Activated CD8-positive, alpha-beta T cell treated with anti-CD3 and anti-CD28 coated beads for 36 hours (primary cell): ENCODE measurements around the gene INPP4A. TPM values are rescaled to one million over a fixed set of nuclear protein-coding genes. Genes with fewer than 3 reads are reported as not detected.
A peak's percentile ranks its signal among the peaks of the same experiment; 100 is the strongest.

Source experiments
- ATAC-seq: fragments of 200-7000 bp; cut with Tn5 transposase; one replicate; pipeline ENCODE4 v1.10.0; 2021; ENCODE audit warnings: mild to moderate bottlenecking, moderate library complexity
- CTCF ChIA-PET: fragments of 350-600 bp; sonication (Branson Sonifier 250); formaldehyde crosslinking; loops from one replicate; lab custom pipeline; 2021; ENCODE audit warnings: antibody characterized with exemption; lab: Charles Lee
- POLR2A ChIA-PET: fragments of 350-600 bp; sonication (Branson Sonifier 250); formaldehyde crosslinking; loops from one replicate; lab custom pipeline; 2021; ENCODE audit warnings: antibody characterized with exemption; lab: Charles Lee
- DNase-seq: peaks from one replicate; pipeline ENCODE4 v3.0.0-alpha.2; 2020
- H3K27ac Mint-ChIP-seq: one replicate; pipeline ENCODE4 v1.8.0; 2021; ENCODE audit warnings: mild to moderate bottlenecking, mixed read lengths
- H3K27me3 Mint-ChIP-seq: one replicate; pipeline ENCODE4 v1.8.0; 2021; ENCODE audit warnings: mixed read lengths
- H3K36me3 Mint-ChIP-seq: one replicate; pipeline ENCODE4 v1.8.0; 2021; ENCODE audit warnings: low read depth, mixed read lengths
- H3K4me1 Mint-ChIP-seq: one replicate; pipeline ENCODE4 v1.8.0; 2021; ENCODE audit warnings: low read depth, mixed read lengths
- H3K4me3 Mint-ChIP-seq: one replicate; pipeline ENCODE4 v1.8.0; 2021; ENCODE audit warnings: mild to moderate bottlenecking, moderate library complexity, mixed read lengths
- H3K9me3 Mint-ChIP-seq: one replicate; pipeline ENCODE4 v1.8.0; 2021; ENCODE audit warnings: mixed read lengths
- CTCF ChIP-seq: fragments of 200-600 bp; IDR thresholded peaks from one replicate; pipeline ENCODE4 v1.8.0; 2022; ENCODE audit warnings: antibody characterized with exemption, mild to moderate bottlenecking
- intact Hi-C: fragments of 100-400 bp; cut with micrococcal nuclease; formaldehyde crosslinking; loops from one replicate; pipeline ENCODE4 v1.10.0; 2022
- total RNA-seq, 2 experiments: library from RNA; stranded (reverse); gene quantifications; one replicate each; pipeline ENCODE4 v1.2.3, GENCODE V29; 2021

The INPP4A gene
- total RNA-seq, 2 experiments from 2014 or later, result 46.7 to 46.9 TPM

GRCh38 chr2:98460573-98461497 lies 16.2 kb downstream of the INPP4A start:
- intact Hi-C loops, result no loop called here

GRCh38 chr2:98461498-98462049 lies 16.9 kb downstream of the INPP4A start:
- Mint-ChIP-seq H3K27ac (peak overlapping the region; percentile 99), H3K4me3 (no peak overlapping the region), H3K4me1 (peaks cover 92% of the 10 kb centered on the region), H3K27me3 (no peaks in the 10 kb centered on the region), H3K9me3 (no peaks in the 10 kb centered on the region), H3K36me3 (peaks cover 20% of the 10 kb centered on the region)
- no peak for TF ChIP-seq CTCF
- no peak for DNase-seq
- no peak for ATAC-seq
- intact Hi-C loops, result no loop called here
- POLR2A ChIA-PET, result interaction anchor here (1.4 to 2.1 kb wide), 4 partner anchors 9 to 18 kb away, joined by 6 to 17 read pairs (median 8); no protein-coding TSS in a partner anchor
- CTCF ChIA-PET, result interaction anchor here (1.0 to 2.1 kb wide), 5 partner anchors 10 to 49 kb away, joined by 3 to 14 read pairs (median 5); no protein-coding TSS in a partner anchor

More at GRCh38 chr2:98460573-98461497, 16.2 kb downstream of the INPP4A start:
- Mint-ChIP-seq H3K27ac (peak overlapping the region; percentile 99), H3K36me3 (peaks cover 21% of the 10 kb centered on the region), H3K4me1 (peaks cover 90% of the 10 kb centered on the region), H3K27me3 (no peaks in the 10 kb centered on the region), H3K9me3 (no peaks in the 10 kb centered on the region), H3K4me3 (peak overlapping the region; percentile 53)
- no peak for TF ChIP-seq CTCF
- DNase-seq (peak; percentile 98), ATAC-seq (peak; percentile 81)
- ChIA-PET CTCF (interaction anchor here (1.0 to 2.1 kb wide), 5 partner anchors 11 to 49 kb away, joined by 3 to 14 read pairs (median 5); no protein-coding TSS in a partner anchor), POLR2A (interaction anchor here (1.4 to 2.1 kb wide), 4 partner anchors 10 to 19 kb away, joined by 6 to 17 read pairs (median 8); no protein-coding TSS in a partner anchor)

- peak overlapping the region; percentile 97 for H3K27ac Mint-ChIP-seq
- intact Hi-C loops, result no loop called here
- peak overlapping the region; percentile 69 for H3K4me3 Mint-ChIP-seq
- ATAC-seq (no peak), DNase-seq (peak; percentile 60)
- TF ChIP-seq CTCF, result no peak
- H3K9me3 Mint-ChIP-seq, result no peaks in the 10 kb centered on the region
- ChIA-PET POLR2A (interaction anchor here (1.2 to 3.1 kb wide), 8 partner anchors 8 to 41 kb away, joined by 3 to 25 read pairs (median 6); no protein-coding TSS in a partner anchor), CTCF (interaction anchor here (1.0 to 3.4 kb wide), 3 partner anchors 10 to 31 kb away, joined by 3 to 24 read pairs (median 3); no protein-coding TSS in a partner anchor)
- peaks cover 14% of the 10 kb centered on the region for H3K36me3 Mint-ChIP-seq
- H3K27me3 Mint-ChIP-seq, result no peaks in the 10 kb centered on the region
- peaks cover 93% of the 10 kb centered on the region for H3K4me1 Mint-ChIP-seq
Measured at GRCh38 chr2:98463081-98463481, 18.4 kb downstream of the INPP4A start.

DNA sequence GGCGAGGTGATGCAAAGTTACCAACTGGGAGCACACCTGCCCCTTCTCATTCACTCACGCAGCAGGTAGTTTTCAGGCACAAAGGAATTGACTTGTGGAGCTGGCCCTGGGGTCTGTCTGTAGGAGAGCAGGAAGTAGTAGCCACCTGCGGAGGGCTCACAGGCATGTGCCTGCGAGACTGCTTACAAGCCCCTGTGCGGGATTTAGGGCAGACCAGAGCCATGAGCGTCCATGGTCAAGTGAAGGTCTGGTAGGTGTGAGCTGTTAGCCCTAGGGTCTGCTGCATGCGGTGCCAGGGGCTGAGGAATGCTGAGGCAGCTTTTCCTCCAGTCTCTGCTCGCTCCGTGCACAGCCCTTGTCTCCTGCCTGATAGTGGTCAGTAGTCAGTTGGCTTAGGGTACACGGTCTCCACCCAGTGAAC lies 18.9 kb downstream of the INPP4A start:
- peaks cover 14% of the 10 kb centered on the region for H3K36me3 Mint-ChIP-seq
- intact Hi-C loops, result no loop called here
- peak overlapping the region; percentile 69 for H3K4me3 Mint-ChIP-seq
- ATAC-seq (no peak), DNase-seq (no peak)
- CTCF ChIA-PET, result interaction anchor here (0.9 to 4.0 kb wide), 9 partner anchors 11 to 51 kb away, joined by 3 to 24 read pairs (median 5); no protein-coding TSS in a partner anchor
- H3K4me1 Mint-ChIP-seq, result peaks cover 93% of the 10 kb centered on the region
- POLR2A ChIA-PET, result interaction anchor here (0.6 to 3.1 kb wide), 15 partner anchors 8 to 268 kb away, joined by 3 to 25 read pairs (median 5); partner anchors contain the start of gene MGAT4A
- TF ChIP-seq CTCF, result no peak
- peak overlapping the region; percentile 97 for H3K27ac Mint-ChIP-seq
- no peaks in the 10 kb centered on the region for H3K27me3 Mint-ChIP-seq
- no peaks in the 10 kb centered on the region for H3K9me3 Mint-ChIP-seq
